ENCODE data around the gene P3H1.

GRCh38 chr1:42761567-42761966 is 5.3 kb downstream of the P3H1 start:
- TF ChIP-seq CTCF (IDR thresholded peaks at IDR 0.05) (no peak), POLR2AphosphoS5 (IDR thresholded peaks at IDR 0.05) (no peak), POLR2A (IDR thresholded peaks at IDR 0.05) (no peak), EP300 (IDR thresholded peaks at IDR 0.05) (no peak)
